ENCODE results near the gene PREX1. TPM values are rescaled to one million over a fixed set of nuclear protein-coding genes. Genes with fewer than 3 reads are reported as not detected.

Gene PREX1
- total and polyA plus RNA-seq, 9 donors: 3.8 to 13.6 (median 6.7) TPM

DNA sequence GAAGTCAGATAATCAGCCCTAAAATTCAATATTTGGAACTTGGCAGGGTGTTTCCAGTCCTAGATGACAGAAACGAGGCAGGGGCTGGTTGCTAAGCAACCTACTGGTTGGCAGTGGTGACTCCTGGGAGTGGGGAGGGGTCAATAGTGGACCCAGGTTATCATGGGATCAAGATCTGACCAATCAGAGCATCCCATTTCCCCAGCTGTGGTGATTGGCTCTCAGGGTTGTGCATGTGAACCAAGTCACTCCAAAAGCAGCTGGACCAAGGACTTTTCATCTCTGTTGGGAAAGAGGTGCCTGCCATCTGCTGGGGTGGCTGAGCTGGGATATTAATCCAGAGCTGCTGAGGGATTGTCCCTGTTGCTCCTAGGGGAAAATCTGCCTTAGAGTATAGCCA, 253.4 kb downstream of the PREX1 start:
- no peaks in the 10 kb centered on the region for H3K27me3 ChIP-seq
- no peak for DNase-seq
- TF ChIP-seq EP300 (IDR thresholded peaks at IDR 0.05): no peak
- TF ChIP-seq POLR2A (IDR thresholded peaks at IDR 0.05): no peak
- no peak for TF ChIP-seq CTCF (IDR thresholded peaks at IDR 0.05)
- WGBS, 3 donors: 18 to 48% (median 39%) methylated on average over 1 of the region's 1 CpG
- no peak overlapping the region for H3K4me3 ChIP-seq
- intact Hi-C loops (cut with DNase I): no loop called here
- no peaks in the 10 kb centered on the region for H3K36me3 ChIP-seq
- H3K27ac ChIP-seq: no peak overlapping the region
- no peaks in the 10 kb centered on the region for H3K4me1 ChIP-seq (ENCODE audit: insufficient read depth)
- H3K9me3 ChIP-seq: no peaks in the 10 kb centered on the region

Other genes with a start within 250 kb of the PREX1 start
- gene ARFGEF2, start 93.7 kb upstream of the PREX1 start, total RNA-seq: 10 to 100 TPM; 16.3 to 23.9 (median 19.3) TPM
- 10 to 100 TPM in 1 of 2 donors, 1 to 10 TPM in 1; 9.1 to 12.4 TPM for gene ARFGEF2, start 93.7 kb upstream of the PREX1 start, polyA plus RNA-seq
- gene CSE1L, start 218.3 kb upstream of the PREX1 start, total RNA-seq: 10 to 100 TPM; 34.2 to 55.4 (median 44.5) TPM
- 10 to 100 TPM; 23.3 to 37.8 TPM for gene CSE1L, start 218.3 kb upstream of the PREX1 start, polyA plus RNA-seq

Data from ovary (tissue), 9 donors.